HG02588 (cell line): ENCODE data around the gene VAPA.

Experiments used
- ATAC-seq: cut with Tn5 transposase; IDR thresholded peaks from one replicate; pipeline ENCODE4 v1.9.1; 2021; ENCODE audit warnings: mild to moderate bottlenecking, moderate library complexity; ENCODE audit not compliant: unreplicated experiment

VAPA gene

GRCh38 chr18:9995631-9996030 is 81.8 kb downstream of the VAPA start:
- ATAC-seq: no peak

GRCh38 chr18:9996094-9996493 is 82.3 kb downstream of the VAPA start:
- ATAC-seq: no peak

GRCh38 chr18:9997711-9998110 is 83.9 kb downstream of the VAPA start:
- ATAC-seq: no peak

- ATAC-seq: no peak
Observed at GRCh38 chr18:9998330-9998729, 84.5 kb downstream of the VAPA start.

GRCh38 chr18:10002280-10002679 is 88.5 kb downstream of the VAPA start:
- ATAC-seq: no peak

- no peak for ATAC-seq
Observed at GRCh38 chr18:10003281-10003680, 89.5 kb downstream of the VAPA start.

- ATAC-seq: no peak
Observed at GRCh38 chr18:10003866-10004265, 90.0 kb downstream of the VAPA start.

- no peak for ATAC-seq
Observed at GRCh38 chr18:10006311-10006893, 92.6 kb downstream of the VAPA start.

GRCh38 chr18:10008006-10008647 is 94.3 kb downstream of the VAPA start:
- ATAC-seq: no peak
